GM12801 (cell line): ENCODE measurements around the gene MS4A6A.

Experiments
- TF ChIP-seq, protein P1 (sequence below): IDR thresholded peaks from one replicate; pipeline ENCODE4 v1.5.1; 2011; ENCODE audit warnings: control low read depth; ENCODE audit not compliant: insufficient read length; ENCODE audit errors: extremely low read depth

The MS4A6A gene

GRCh38 chr11:60168306-60168705, 14.6 kb downstream of the MS4A6A start:
- TF ChIP-seq, protein P1, sequence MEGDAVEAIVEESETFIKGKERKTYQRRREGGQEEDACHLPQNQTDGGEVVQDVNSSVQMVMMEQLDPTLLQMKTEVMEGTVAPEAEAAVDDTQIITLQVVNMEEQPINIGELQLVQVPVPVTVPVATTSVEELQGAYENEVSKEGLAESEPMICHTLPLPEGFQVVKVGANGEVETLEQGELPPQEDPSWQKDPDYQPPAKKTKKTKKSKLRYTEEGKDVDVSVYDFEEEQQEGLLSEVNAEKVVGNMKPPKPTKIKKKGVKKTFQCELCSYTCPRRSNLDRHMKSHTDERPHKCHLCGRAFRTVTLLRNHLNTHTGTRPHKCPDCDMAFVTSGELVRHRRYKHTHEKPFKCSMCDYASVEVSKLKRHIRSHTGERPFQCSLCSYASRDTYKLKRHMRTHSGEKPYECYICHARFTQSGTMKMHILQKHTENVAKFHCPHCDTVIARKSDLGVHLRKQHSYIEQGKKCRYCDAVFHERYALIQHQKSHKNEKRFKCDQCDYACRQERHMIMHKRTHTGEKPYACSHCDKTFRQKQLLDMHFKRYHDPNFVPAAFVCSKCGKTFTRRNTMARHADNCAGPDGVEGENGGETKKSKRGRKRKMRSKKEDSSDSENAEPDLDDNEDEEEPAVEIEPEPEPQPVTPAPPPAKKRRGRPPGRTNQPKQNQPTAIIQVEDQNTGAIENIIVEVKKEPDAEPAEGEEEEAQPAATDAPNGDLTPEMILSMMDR = no peak

- TF ChIP-seq, protein P1 = no peak
Measured at GRCh38 chr11:60165951-60166350, 16.9 kb downstream of the MS4A6A start.

- TF ChIP-seq, protein P1 = no peak
Measured at GRCh38 chr11:60165538-60165937, 17.3 kb downstream of the MS4A6A start.

- TF ChIP-seq, protein P1 = no peak
Measured at GRCh38 chr11:60164550-60165075, 18.3 kb downstream of the MS4A6A start.

GRCh38 chr11:60161766-60162165, 21.1 kb downstream of the MS4A6A start:
- TF ChIP-seq, protein P1 = no peak

GRCh38 chr11:60161107-60161506, 21.8 kb downstream of the MS4A6A start:
- TF ChIP-seq, protein P1 = no peak

GRCh38 chr11:60159868-60160267, 23.0 kb downstream of the MS4A6A start:
- TF ChIP-seq, protein P1 = no peak
